GM12891 (cell line): ENCODE measurements around the gene CIB4.

Experiments
- POLR2A ChIP-seq: IDR thresholded peaks from 2 replicates; pipeline ENCODE4 v1.6.1; 2011; ENCODE audit warnings: low read depth, low read length, control low read depth
- POLR2AphosphoS5 ChIP-seq: IDR thresholded peaks from 2 replicates; pipeline ENCODE4 v1.6.1; 2011; ENCODE audit warnings: low read depth, low read length, control low read depth
- TAF1 ChIP-seq: IDR thresholded peaks from 2 replicates; pipeline ENCODE4 v1.6.1; 2011; ENCODE audit warnings: low read depth, low read length, control low read depth

DNA sequence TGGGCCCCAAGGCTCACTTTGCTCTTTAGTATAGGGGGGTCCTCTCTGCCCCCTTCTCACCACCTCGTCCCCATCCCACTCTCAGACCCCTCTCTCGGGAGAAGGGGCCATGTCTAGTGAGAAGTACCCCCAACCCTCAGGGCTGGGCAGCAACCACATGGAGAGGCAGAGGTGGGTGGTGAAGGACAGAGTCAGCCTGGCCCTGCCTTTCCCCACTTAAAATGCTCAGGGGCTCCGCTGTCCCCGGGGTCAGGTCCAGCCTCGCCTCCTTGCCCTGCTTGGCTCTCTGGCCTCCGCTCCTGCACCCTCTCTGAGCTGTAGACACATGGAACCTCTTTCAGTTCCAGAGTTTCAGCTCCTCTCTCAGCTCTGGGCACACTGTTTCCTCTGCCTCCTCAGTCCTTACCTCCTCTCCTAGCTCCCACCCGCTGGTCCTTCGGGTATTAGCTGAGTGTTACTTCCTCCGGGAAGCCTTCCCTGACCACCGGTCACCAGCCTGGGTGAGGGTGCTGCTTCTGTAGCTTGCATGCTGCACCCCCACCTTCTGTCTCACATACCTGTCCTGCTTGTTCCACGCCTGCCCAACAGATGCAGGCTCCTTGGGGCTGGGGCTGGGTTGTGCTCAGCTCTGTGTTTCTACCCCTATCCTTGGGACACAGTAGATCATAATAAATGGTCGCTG is 83.8 kb downstream of the CIB4 start:
- TF ChIP-seq POLR2A = no peak
- TF ChIP-seq POLR2AphosphoS5 = no peak
- no peak for TF ChIP-seq TAF1
